PC-3 (cell line): Measurements from ENCODE around the gene MPC1.

ENCODE experiments used
- CTCF ChIP-seq: fragments of 300-600 bp; sonication (generic); conservative IDR thresholded peaks from 2 replicates; pipeline ENCODE4 v1.5.1; 2017; ENCODE audit warnings: antibody characterized with exemption, low read depth, mild to moderate bottlenecking, low read length
- EZH2 ChIP-seq: fragments of 300-600 bp; sonication (generic); IDR thresholded peaks from one replicate; pipeline ENCODE4 v1.6.1; 2017; ENCODE audit warnings: antibody characterized with exemption, mild to moderate bottlenecking, low read length; ENCODE audit not compliant: unreplicated experiment

- TF ChIP-seq CTCF (no peak), EZH2 (no peak)
Observed at GRCh38 chr6:166400181-166400580, 17.4 kb upstream of the MPC1 start.
